ENCODE data around the gene GLYR1. TPM values are rescaled to one million over a fixed set of nuclear protein-coding genes. Genes with fewer than 3 reads are reported as not detected.

The GLYR1 gene
- total and polyA plus RNA-seq, 2 of the 4 experiments (the other 2 are of a cell fraction): 26.0 to 54.2 TPM

GRCh38 chr16:4806280-4806679, 40.8 kb downstream of the GLYR1 start (continued):
- no peak for TF ChIP-seq CTCF (conservative IDR thresholded peaks at IDR 0.05; ENCODE audit: low read depth, low read length)

GRCh38 chr16:4805231-4805630, 41.9 kb downstream of the GLYR1 start:
- no peak overlapping the region for H3K9ac ChIP-seq (ENCODE audit: low read depth, low read length)
- no peak overlapping the region for H2BK15ac ChIP-seq (ENCODE audit: low read depth, low read length)
- dilution Hi-C loops (cut with HindIII; ENCODE audit: low sequenced_read_pairs, unreplicated experiment): no loop called here
- H3K9me1 ChIP-seq (ENCODE audit: insufficient read depth, low read length): no peaks in the 10 kb centered on the region
- intact Hi-C loops (cut with micrococcal nuclease): no loop called here
- peaks cover 0 to 7% of the 10 kb centered on the region in 2 experiments; a peak in 2 of 4 replicates for H3K79me1 ChIP-seq (ENCODE audit: low read depth in 1 of 2, low read length in 2 of 2)
- no peak overlapping the region for H3K18ac ChIP-seq (ENCODE audit: low read depth, low read length)
- H4K20me1 ChIP-seq (ENCODE audit: insufficient read depth, low read length): no peaks in the 10 kb centered on the region; the same call in 1 of the 2 replicates
- H3K9me3 ChIP-seq (ENCODE audit: control insufficient read depth, insufficient read depth, low read length): no peaks in the 10 kb centered on the region
- no TSS peak for BruUV-seq (replicated peaks)
- DNase-seq (no peak), ATAC-seq (ENCODE audit: low read depth) (no peak)
- H2BK5ac ChIP-seq (ENCODE audit: low read depth, low read length, poor library complexity, severe bottlenecking): no peak overlapping the region
- no peak overlapping the region for H3K4me3 ChIP-seq (ENCODE audit: insufficient read depth, low read depth, low read length)
- H2AK9ac ChIP-seq (replicated peaks; ENCODE audit: low read depth, low read length, poor library complexity): no peak overlapping the region
- H4K91ac ChIP-seq (ENCODE audit: insufficient read depth, low read depth, low read length): no peak overlapping the region
- no peak overlapping the region for H3K14ac ChIP-seq (replicated peaks; ENCODE audit: low read depth, low read length)
- no peak overlapping the region for H2AK5ac ChIP-seq (ENCODE audit: low read depth, low read length)
- ChIA-PET POLR2A (ENCODE audit: unreplicated experiment) (no interaction called here), CTCF (no interaction called here)
- H3K27me3 ChIP-seq (ENCODE audit: control insufficient read depth, insufficient read depth, low read length): no peaks in the 10 kb centered on the region
- no peak for TF ChIP-seq SMC3 (IDR thresholded peaks at IDR 0.05; ENCODE audit: low read depth, low read length)
- TF ChIP-seq NFE2L2 (IDR thresholded peaks at IDR 0.05; ENCODE audit: low read depth, low read length): no peak
- no peak for TF ChIP-seq CHD1 (IDR thresholded peaks at IDR 0.05; ENCODE audit: low read depth, low read length)
- TF ChIP-seq RAD21 (IDR thresholded peaks at IDR 0.05; ENCODE audit: low read length): no peak
- TF ChIP-seq CEBPB (IDR thresholded peaks at IDR 0.05; ENCODE audit: low read depth, low read length): no peak
- H2BK120ac ChIP-seq (ENCODE audit: low read depth, low read length): no peak overlapping the region
- H3K4me1 ChIP-seq (ENCODE audit: control insufficient read depth, insufficient read depth, low read length): peaks cover 5% of the 10 kb centered on the region; the same call in 1 of the 2 replicates
- H3K4ac ChIP-seq (ENCODE audit: low read depth, low read length): no peak overlapping the region
- WGBS, 2 experiments (ENCODE audit: extremely low coverage in 2 of 2, insufficient read length in 1 of 2): 83% methylated on average over 6 of the region's 11 CpGs; no CpG with 5 or more reads in 1 of the 2 experiments
- no peak overlapping the region for H2BK20ac ChIP-seq (ENCODE audit: low read depth, low read length)
- H3K27ac ChIP-seq (ENCODE audit: insufficient read depth, low read length): no peak overlapping the region
- peaks cover 31% of the 10 kb centered on the region for H3K36me3 ChIP-seq (ENCODE audit: control insufficient read depth, insufficient read depth, low read length)
- no peak overlapping the region for H4K5ac ChIP-seq (ENCODE audit: low read depth, low read length)
- H3K4me2 ChIP-seq (ENCODE audit: low read depth, low read length): no peak overlapping the region
- H4K8ac ChIP-seq (ENCODE audit: low read depth in 2 of 2, low read length in 2 of 2): no peak overlapping the region
- in situ Hi-C loops (cut with MboI; ENCODE audit: low sequenced_read_pairs): no loop called here
- no peak overlapping the region for H3K56ac ChIP-seq (ENCODE audit: extremely low read depth, insufficient read depth, low read length)
- H2AFZ ChIP-seq (replicated peaks; ENCODE audit: low read length, poor library complexity): no peak overlapping the region
- H3K23ac ChIP-seq (ENCODE audit: low read depth, low read length): no peak overlapping the region
